Melanocyte of skin (primary cell): ENCODE results near the gene LACTB. TPM values are rescaled to one million over a fixed set of nuclear protein-coding genes. Genes with fewer than 3 reads are reported as not detected.

Experiments
- total RNA-seq, 2 donors: library from RNA; depleted of rRNA; stranded (reverse); fragments of >200 nt; gene quantifications; 2 replicates each; pipeline ENCODE4 v1.2.3, GENCODE V29; 2012

Gene LACTB
- 10 to 100 TPM; 24.8 to 26.0 TPM for total RNA-seq

GRCh38 chr15:63121382-63122001, at the start of gene LACTB:
Gene LACTB (plus strand): TSS chr15:63121861. CDS start chr15:63121872, 11 bp downstream.

GRCh38 chr15:63157118-63157843, 35.6 kb downstream of the LACTB start, which contains the start of gene RPS27L:
Gene RPS27L (minus strand): TSS chr15:63157477. CDS start chr15:63157405, 72 bp downstream.

GRCh38 chr15:63188926-63189871, 67.5 kb downstream of the LACTB start, which contains the start of gene RAB8B:
Gene RAB8B (plus strand): TSS chr15:63189606. CDS start chr15:63189625, 19 bp downstream.

Other genes starting within 250 kb of the LACTB start
- gene TPM1, start 79.1 kb upstream of the LACTB start, total RNA-seq = 10 to 100 TPM; 32.0 to 49.3 TPM
- 100 to 1,000 TPM; 159 to 233 TPM for gene RPS27L, start 35.6 kb downstream of the LACTB start, total RNA-seq
- gene RAB8B, start 67.7 kb downstream of the LACTB start, total RNA-seq = 100 to 1,000 TPM in 1 of 2 donors, 10 to 100 TPM in 1; 57.5 to 123 TPM
- 10 to 100 TPM; 39.3 to 43.7 TPM for gene APH1B, start 155.7 kb downstream of the LACTB start, total RNA-seq